Aortic smooth muscle cell (primary cell): Measurements from ENCODE around the gene SH3GL2. TPM values are rescaled to one million over a fixed set of nuclear protein-coding genes. Genes with fewer than 3 reads are reported as not detected.

ENCODE experiments used
- total RNA-seq: library from RNA; depleted of rRNA; stranded (reverse); fragments of >200 nt; gene quantifications from 2 replicates; pipeline ENCODE4 v1.2.3, GENCODE V29; 2014

Gene SH3GL2
- 0.13 TPM in 1 of 2 replicates, not detected in the other for total RNA-seq

GRCh38 chr9:17578911-17579793 lies at the start of gene SH3GL2:
Gene SH3GL2 (plus strand): TSS chr9:17579066.

